ENCODE measurements around the gene ADCY9.
"Not testable (repeated sequence)": the region's sequence is repeated elsewhere in the genome, so short reads cannot be mapped to it uniquely, and the experiment has no call there.

Gene ADCY9

GRCh38 chr16:4082474-4083044 is 33.7 kb downstream of the ADCY9 start:
- DNase-seq (ENCODE audit: low read depth) = no peak
- H3K4me3 ChIP-seq (ENCODE audit: low read depth, low read length) = no peak overlapping the region
- TF ChIP-seq, protein P1, sequence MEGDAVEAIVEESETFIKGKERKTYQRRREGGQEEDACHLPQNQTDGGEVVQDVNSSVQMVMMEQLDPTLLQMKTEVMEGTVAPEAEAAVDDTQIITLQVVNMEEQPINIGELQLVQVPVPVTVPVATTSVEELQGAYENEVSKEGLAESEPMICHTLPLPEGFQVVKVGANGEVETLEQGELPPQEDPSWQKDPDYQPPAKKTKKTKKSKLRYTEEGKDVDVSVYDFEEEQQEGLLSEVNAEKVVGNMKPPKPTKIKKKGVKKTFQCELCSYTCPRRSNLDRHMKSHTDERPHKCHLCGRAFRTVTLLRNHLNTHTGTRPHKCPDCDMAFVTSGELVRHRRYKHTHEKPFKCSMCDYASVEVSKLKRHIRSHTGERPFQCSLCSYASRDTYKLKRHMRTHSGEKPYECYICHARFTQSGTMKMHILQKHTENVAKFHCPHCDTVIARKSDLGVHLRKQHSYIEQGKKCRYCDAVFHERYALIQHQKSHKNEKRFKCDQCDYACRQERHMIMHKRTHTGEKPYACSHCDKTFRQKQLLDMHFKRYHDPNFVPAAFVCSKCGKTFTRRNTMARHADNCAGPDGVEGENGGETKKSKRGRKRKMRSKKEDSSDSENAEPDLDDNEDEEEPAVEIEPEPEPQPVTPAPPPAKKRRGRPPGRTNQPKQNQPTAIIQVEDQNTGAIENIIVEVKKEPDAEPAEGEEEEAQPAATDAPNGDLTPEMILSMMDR (IDR thresholded peaks at IDR 0.05; ENCODE audit: control insufficient read depth, extremely low read depth, insufficient read depth) = no peak

- DNase-seq (ENCODE audit: low read depth) = no peak
- no peak overlapping the region for H3K4me3 ChIP-seq (ENCODE audit: low read depth, low read length)
Measured at GRCh38 chr16:4081521-4082021, 34.7 kb downstream of the ADCY9 start.

GRCh38 chr16:4081047-4081446 is 35.2 kb downstream of the ADCY9 start:
- no peak for DNase-seq (ENCODE audit: low read depth)
- TF ChIP-seq, protein P1 (IDR thresholded peaks at IDR 0.05; ENCODE audit: control insufficient read depth, extremely low read depth, insufficient read depth) = no peak
- H3K4me3 ChIP-seq (ENCODE audit: low read depth, low read length) = no peak overlapping the region

More at GRCh38 chr16:4081521-4082021, 34.7 kb downstream of the ADCY9 start:
- TF ChIP-seq, protein P1 (IDR thresholded peaks at IDR 0.05; ENCODE audit: control insufficient read depth, extremely low read depth, insufficient read depth) = no peak

DNA sequence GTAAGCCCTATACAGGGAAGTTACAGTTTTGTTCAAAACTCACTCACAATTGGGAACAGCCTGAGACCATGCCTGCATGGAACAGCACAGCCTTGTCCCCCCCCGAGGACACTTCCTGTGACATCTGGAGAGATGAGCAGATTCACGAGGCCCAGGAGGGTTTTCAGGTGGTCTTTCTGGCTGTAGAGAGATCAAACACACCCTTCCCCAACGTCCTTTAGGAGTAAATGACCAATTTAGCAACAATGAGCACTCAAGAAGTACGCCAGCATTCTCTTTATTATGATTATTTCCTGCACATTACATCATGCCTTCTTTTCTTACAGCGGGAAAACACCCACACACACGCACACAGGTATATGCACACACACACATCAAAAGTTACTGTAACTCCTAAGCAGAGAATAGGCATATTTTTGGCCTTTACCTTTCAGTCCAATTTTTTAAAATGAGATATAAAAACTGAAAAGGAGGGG is 39.0 kb downstream of the ADCY9 start:
- TF ChIP-seq, protein P1 (IDR thresholded peaks at IDR 0.05; ENCODE audit: control insufficient read depth, extremely low read depth, insufficient read depth) = no peak
- H3K4me3 ChIP-seq (ENCODE audit: low read depth, low read length) = no peak overlapping the region
- DNase-seq (ENCODE audit: low read depth) = no peak

DNA sequence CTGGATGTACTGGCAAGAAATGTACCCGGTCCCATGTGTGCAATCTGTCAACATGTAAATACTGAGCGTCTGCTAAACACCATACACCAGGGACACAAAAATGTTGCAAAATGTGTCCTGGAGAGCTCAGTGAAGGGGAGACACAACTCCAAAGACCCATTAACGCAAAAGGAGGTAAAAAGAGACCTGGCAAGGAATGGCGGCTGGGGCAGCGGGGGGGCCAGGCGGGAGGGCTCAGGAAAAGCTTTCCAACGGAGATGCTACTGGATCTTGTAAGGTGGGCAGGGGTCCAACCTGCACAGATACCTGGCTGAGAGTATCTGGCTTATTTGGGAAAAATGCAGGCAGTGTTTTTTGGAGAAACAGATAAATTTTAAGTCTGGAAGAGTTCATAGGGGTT is 40.7 kb downstream of the ADCY9 start:
- DNase-seq (ENCODE audit: low read depth) = no peak
- no peak overlapping the region for H3K4me3 ChIP-seq (ENCODE audit: low read depth, low read length)
- TF ChIP-seq, protein P1 (IDR thresholded peaks at IDR 0.05; ENCODE audit: control insufficient read depth, extremely low read depth, insufficient read depth) = no peak

DNA sequence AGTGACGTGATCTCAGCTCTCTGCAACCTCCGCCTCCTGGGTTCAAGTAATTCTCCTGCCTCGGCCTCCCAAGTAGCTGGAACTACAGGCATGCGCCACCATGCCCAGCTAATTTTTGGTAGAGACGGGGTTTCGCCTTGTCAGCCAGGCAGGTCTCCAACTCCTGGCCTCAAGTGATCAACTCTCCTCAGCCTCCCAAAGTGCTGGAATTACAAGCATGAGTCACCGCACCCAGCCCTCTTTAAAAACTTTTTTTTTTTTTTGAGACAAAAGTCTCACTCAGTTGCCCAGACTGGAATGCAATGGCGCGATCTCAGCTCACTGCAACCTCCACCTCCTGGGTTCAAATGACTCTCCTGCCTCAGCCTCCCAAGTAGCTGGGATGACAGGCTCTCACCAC is 43.1 kb downstream of the ADCY9 start:
- DNase-seq (ENCODE audit: low read depth) = not testable (repeated sequence)

GRCh38 chr16:4071686-4072561 is 44.3 kb downstream of the ADCY9 start:
- TF ChIP-seq, protein P1 (IDR thresholded peaks at IDR 0.05; ENCODE audit: control insufficient read depth, extremely low read depth, insufficient read depth) = no peak
- H3K4me3 ChIP-seq (ENCODE audit: low read depth, low read length) = no peak overlapping the region
- DNase-seq (ENCODE audit: low read depth) = no peak

More for the DNA sequence above, 43.1 kb downstream of the ADCY9 start:
- not testable (repeated sequence) for H3K4me3 ChIP-seq (ENCODE audit: low read depth, low read length)
